Measurements from ENCODE around the gene TFB1M.

The TFB1M gene

GRCh38 chr6:155269765-155270164 is 44.5 kb downstream of the TFB1M start:
- TF ChIP-seq FOXP2 (optimal IDR thresholded peaks at IDR 0.05; ENCODE audit: borderline replicate concordance, extremely low read depth, extremely low read length, insufficient read depth) (no peak), POLR2AphosphoS5 (IDR thresholded peaks at IDR 0.05; ENCODE audit: low read depth, low read length) (no peak)

- TF ChIP-seq REST (IDR thresholded peaks at IDR 0.05; ENCODE audit: insufficient read depth in 1 of 2, low read depth in 2 of 2, low read length in 2 of 2) (no peak), POLR2AphosphoS5 (IDR thresholded peaks at IDR 0.05; ENCODE audit: low read depth, low read length) (no peak), FOXP2 (optimal IDR thresholded peaks at IDR 0.05; ENCODE audit: borderline replicate concordance, extremely low read depth, extremely low read length, insufficient read depth) (no peak), TAF1 (IDR thresholded peaks at IDR 0.05; ENCODE audit: borderline replicate concordance, insufficient read depth, low read length) (no peak), SIN3A (IDR thresholded peaks at IDR 0.05; ENCODE audit: borderline replicate concordance, insufficient read depth, low read length) (no peak)
These were observed 46.9 kb downstream of the TFB1M start for GRCh38 chr6:155267411-155267810.

GRCh38 chr6:155265843-155266535 is 48.3 kb downstream of the TFB1M start:
- no peak for TF ChIP-seq REST (IDR thresholded peaks at IDR 0.05; ENCODE audit: insufficient read depth in 1 of 2, low read depth in 2 of 2, low read length in 2 of 2)
- no peak for TF ChIP-seq TAF1 (IDR thresholded peaks at IDR 0.05; ENCODE audit: borderline replicate concordance, insufficient read depth, low read length)
- TF ChIP-seq SIN3A (IDR thresholded peaks at IDR 0.05; ENCODE audit: borderline replicate concordance, insufficient read depth, low read length) = no peak
- TF ChIP-seq POLR2AphosphoS5 (IDR thresholded peaks at IDR 0.05; ENCODE audit: low read depth, low read length) = no peak
- no peak for TF ChIP-seq FOXP2 (optimal IDR thresholded peaks at IDR 0.05; ENCODE audit: borderline replicate concordance, extremely low read depth, extremely low read length, insufficient read depth)

- no peak for TF ChIP-seq REST (IDR thresholded peaks at IDR 0.05; ENCODE audit: insufficient read depth in 1 of 2, low read depth in 2 of 2, low read length in 2 of 2)
- TF ChIP-seq TAF1 (IDR thresholded peaks at IDR 0.05; ENCODE audit: borderline replicate concordance, insufficient read depth, low read length) = no peak
- no peak for TF ChIP-seq SIN3A (IDR thresholded peaks at IDR 0.05; ENCODE audit: borderline replicate concordance, insufficient read depth, low read length)
- no peak for TF ChIP-seq FOXP2 (optimal IDR thresholded peaks at IDR 0.05; ENCODE audit: borderline replicate concordance, extremely low read depth, extremely low read length, insufficient read depth)
- no peak for TF ChIP-seq POLR2AphosphoS5 (IDR thresholded peaks at IDR 0.05; ENCODE audit: low read depth, low read length)
These were observed 49.5 kb downstream of the TFB1M start for GRCh38 chr6:155264693-155265320.

- no peak for TF ChIP-seq POLR2AphosphoS5 (IDR thresholded peaks at IDR 0.05; ENCODE audit: low read depth, low read length)
- no peak for TF ChIP-seq FOXP2 (optimal IDR thresholded peaks at IDR 0.05; ENCODE audit: borderline replicate concordance, extremely low read depth, extremely low read length, insufficient read depth)
- TF ChIP-seq TAF1 (IDR thresholded peaks at IDR 0.05; ENCODE audit: borderline replicate concordance, insufficient read depth, low read length) = no peak
- no peak for TF ChIP-seq REST (IDR thresholded peaks at IDR 0.05; ENCODE audit: insufficient read depth in 1 of 2, low read depth in 2 of 2, low read length in 2 of 2)
- TF ChIP-seq SIN3A (IDR thresholded peaks at IDR 0.05; ENCODE audit: borderline replicate concordance, insufficient read depth, low read length) = no peak
These were observed 50.8 kb downstream of the TFB1M start, which contains the start of gene CLDN20 for GRCh38 chr6:155263373-155264063. Gene CLDN20 (plus strand): TSS chr6:155264013. CDS start chr6:155275720, 11,707 bp downstream.
